ENCODE results near the gene EDARADD.

GRCh38 chr1:236393681-236394481 is at the start of gene EDARADD:
- no peak for TF ChIP-seq EZH2 (IDR thresholded peaks at IDR 0.05; ENCODE audit: borderline replicate concordance, low read length)
- TF ChIP-seq, protein P1, sequence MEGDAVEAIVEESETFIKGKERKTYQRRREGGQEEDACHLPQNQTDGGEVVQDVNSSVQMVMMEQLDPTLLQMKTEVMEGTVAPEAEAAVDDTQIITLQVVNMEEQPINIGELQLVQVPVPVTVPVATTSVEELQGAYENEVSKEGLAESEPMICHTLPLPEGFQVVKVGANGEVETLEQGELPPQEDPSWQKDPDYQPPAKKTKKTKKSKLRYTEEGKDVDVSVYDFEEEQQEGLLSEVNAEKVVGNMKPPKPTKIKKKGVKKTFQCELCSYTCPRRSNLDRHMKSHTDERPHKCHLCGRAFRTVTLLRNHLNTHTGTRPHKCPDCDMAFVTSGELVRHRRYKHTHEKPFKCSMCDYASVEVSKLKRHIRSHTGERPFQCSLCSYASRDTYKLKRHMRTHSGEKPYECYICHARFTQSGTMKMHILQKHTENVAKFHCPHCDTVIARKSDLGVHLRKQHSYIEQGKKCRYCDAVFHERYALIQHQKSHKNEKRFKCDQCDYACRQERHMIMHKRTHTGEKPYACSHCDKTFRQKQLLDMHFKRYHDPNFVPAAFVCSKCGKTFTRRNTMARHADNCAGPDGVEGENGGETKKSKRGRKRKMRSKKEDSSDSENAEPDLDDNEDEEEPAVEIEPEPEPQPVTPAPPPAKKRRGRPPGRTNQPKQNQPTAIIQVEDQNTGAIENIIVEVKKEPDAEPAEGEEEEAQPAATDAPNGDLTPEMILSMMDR (IDR thresholded peaks at IDR 0.05; ENCODE audit: low read length), result no peak

Data from OCI-LY1 (cell line).